ENCODE results near the gene THAP7.

The THAP7 gene

DNA sequence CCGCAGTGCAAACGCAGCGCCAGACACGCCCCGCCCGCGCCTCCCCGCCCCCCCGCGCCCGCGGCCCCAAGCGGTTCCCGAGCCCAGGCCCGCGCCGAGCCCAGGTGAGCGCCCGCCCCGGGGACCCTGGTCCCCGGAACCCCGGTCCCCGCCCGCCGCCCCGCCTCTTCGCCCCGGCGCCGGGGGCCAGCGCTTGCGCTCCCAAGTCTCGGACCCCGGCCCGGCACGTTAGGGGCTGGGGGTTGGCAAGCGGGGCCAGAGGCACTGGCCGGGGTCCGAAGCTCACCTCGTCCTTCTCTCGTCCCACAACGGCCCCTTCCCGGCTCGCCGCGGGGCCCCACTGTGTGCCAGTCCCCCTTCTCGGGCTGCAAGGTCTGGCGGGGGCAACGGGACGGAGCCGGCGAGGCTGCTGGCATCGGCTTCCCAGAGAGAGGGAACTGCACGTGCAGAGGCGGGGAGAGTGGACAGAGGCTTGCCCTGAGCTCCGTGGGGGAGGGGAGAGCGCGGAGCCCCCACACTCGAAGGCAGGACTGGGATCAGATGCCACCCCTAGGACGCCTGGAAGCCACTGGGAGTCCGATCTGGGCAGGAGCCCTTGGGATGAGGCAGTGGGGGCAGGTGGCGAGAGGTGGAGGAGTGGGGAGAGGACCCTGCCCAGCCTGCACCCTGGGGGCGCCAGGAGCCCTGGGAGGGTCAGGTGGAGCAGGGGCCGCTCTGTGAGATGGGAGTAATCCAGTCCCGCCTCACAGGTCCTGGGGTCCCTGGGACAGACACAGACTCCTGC is 36.6 kb downstream of the THAP7 start:
- no peak for DNase-seq (ENCODE audit: low read depth in 2 of 2)

DNA sequence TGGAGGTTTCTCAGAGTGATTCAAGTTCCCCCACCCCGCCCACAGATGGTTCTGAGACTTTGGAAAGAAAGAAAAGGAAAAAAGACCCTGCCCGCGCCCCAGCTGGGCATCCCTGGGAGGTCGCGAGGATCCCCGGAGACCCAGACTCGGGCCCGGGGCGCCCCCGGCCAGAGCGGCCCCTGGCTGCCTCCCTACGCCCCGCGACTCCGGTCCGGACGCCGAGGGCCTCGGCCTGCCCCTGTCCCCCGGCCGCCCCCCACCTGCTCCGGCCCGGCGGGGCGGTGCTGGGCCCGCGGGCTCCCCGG is 37.2 kb downstream of the THAP7 start:
- DNase-seq (ENCODE audit: low read depth in 2 of 2): no peak

- DNase-seq (ENCODE audit: low read depth in 2 of 2): no peak
These were observed 37.7 kb downstream of the THAP7 start for GRCh38 chr22:20964090-20964798.

- no peak for DNase-seq (ENCODE audit: low read depth in 2 of 2)
These were observed 38.5 kb downstream of the THAP7 start for GRCh38 chr22:20963201-20964052.

GRCh38 chr22:20962491-20962945 is 39.4 kb downstream of the THAP7 start:
- no peak for DNase-seq (ENCODE audit: low read depth in 2 of 2)

DNA sequence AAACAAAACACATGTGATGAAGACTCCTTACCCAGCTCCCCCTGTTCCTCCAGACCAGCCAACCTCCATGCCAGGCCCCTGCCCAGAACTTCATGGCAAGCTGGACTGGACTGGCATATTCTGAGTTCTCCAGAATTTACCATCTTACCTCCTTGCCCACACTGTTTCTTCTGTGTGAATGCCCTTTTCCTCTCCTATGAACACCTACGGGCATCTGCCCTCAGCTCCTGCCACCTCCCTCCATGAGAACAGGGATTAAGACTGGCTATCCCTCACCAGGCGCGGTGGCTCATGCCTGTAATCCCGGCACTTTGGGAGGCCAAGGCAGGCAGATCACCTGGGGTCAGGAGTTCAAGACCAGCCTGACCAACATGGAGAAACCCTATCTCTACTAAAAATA is 41.3 kb downstream of the THAP7 start:
- no peak for DNase-seq (ENCODE audit: low read depth in 2 of 2)

GRCh38 chr22:20959578-20960461 is 42.1 kb downstream of the THAP7 start:
- DNase-seq (ENCODE audit: low read depth in 2 of 2): no peak

GRCh38 chr22:20957683-20958431 is 44.1 kb downstream of the THAP7 start:
- DNase-seq (ENCODE audit: low read depth in 2 of 2): no peak

GRCh38 chr22:20957102-20957682 is 44.7 kb downstream of the THAP7 start:
- DNase-seq (ENCODE audit: low read depth in 2 of 2): no peak

- no peak for DNase-seq (ENCODE audit: low read depth in 2 of 2)
These were observed 45.4 kb downstream of the THAP7 start for GRCh38 chr22:20956258-20957101.

GRCh38 chr22:20955548-20955947 is 46.4 kb downstream of the THAP7 start:
- DNase-seq (ENCODE audit: low read depth in 2 of 2): no peak

GRCh38 chr22:20953668-20954500 is 48.0 kb downstream of the THAP7 start:
- no peak for DNase-seq (ENCODE audit: low read depth in 2 of 2)

DNA sequence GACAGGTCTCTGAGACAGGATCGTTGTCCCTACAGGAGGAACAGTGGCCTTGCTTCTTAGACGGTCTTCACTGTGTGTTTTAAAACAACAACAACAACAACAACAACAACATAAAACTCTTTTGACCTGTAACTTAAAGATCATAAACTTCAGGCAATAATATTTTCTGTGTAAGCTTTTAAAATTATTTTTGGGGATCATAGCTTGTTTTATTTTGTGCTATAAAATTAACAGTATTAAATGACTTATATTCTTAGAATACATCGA is 48.6 kb downstream of the THAP7 start:
- DNase-seq (ENCODE audit: low read depth in 2 of 2): no peak

- DNase-seq (ENCODE audit: low read depth in 2 of 2): no peak
These were observed 49.2 kb downstream of the THAP7 start for GRCh38 chr22:20952544-20953341.

GRCh38 chr22:20951932-20952380 is 50.0 kb downstream of the THAP7 start:
- no peak for DNase-seq (ENCODE audit: low read depth in 2 of 2)

DNA sequence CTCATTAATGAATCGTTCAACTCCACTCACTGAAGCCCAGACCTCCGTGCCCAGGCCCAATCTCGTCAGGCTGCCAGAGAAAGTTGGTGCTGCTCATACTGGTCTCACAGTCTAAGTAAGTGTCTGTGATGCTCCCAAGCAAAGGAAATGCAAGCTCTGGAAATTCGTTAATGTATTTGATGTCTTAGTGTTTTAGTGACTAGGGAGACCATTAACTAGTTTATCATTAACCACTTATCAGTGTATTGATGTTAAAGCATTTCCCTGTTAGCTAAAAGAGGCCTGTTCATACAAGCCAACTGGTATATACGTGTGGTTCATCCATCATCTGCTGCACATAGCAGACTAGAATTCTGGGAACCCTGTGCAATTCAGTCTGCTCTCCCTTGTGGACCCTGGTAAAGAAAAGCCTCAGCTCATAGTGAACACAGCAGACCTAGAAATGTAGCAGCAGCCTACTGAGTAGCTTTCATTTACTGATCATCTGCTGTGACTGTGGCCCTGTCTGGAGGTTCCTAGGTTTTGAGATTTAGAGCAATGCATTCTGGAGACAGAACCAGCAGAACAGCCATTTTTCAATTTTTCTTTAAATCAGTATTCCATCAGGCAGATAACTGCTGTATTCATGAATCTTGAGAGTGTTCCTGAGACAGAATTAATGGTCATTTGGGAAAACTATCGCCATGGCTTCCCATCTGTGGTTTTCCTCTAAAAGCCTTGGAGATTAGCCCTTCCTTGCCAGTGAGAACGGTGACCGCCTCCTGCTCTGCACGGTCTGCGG is 50.6 kb downstream of the THAP7 start:
- no peak for DNase-seq (ENCODE audit: low read depth in 2 of 2)

- no peak for DNase-seq (ENCODE audit: low read depth in 2 of 2)
These were observed 52.2 kb downstream of the THAP7 start for GRCh38 chr22:20949698-20950183.

Measured in stimulated activated CD8-positive, alpha-beta memory T cell treated with anti-CD3 and anti-CD28 coated beads, Interleukin-15, amount 100 ng/mL, for 4 hours (primary cell).